Large intestine (tissue), 3 donors: ENCODE measurements around the gene CELF5. TPM values are rescaled to one million over a fixed set of nuclear protein-coding genes. Genes with fewer than 3 reads are reported as not detected.
"Not testable (repeated sequence)": the region's sequence is repeated elsewhere in the genome, so short reads cannot be mapped to it uniquely, and the experiment has no call there.

Experiments
- DNase-seq, 2 donors: peaks; one replicate each; pipeline versions ENCODE4 v3.0.0 to v3.0.0-alpha.2; 2013
- H3K27ac ChIP-seq: one replicate; pipeline ENCODE4 v1.5.1; 2013; ENCODE audit warnings: low read length
- H3K27me3 ChIP-seq: 2 replicates; pipeline ENCODE4 v1.6.1; 2013; ENCODE audit warnings: low read length; ENCODE audit not compliant: control insufficient read depth, insufficient read depth
- H3K36me3 ChIP-seq: 2 replicates; pipeline ENCODE4 v1.6.1; 2013; ENCODE audit warnings: low read length; ENCODE audit not compliant: control insufficient read depth, insufficient read depth
- H3K4me1 ChIP-seq: one replicate; pipeline ENCODE4 v1.6.1; 2013; ENCODE audit warnings: low read length; ENCODE audit not compliant: control insufficient read depth, insufficient read depth
- H3K4me3 ChIP-seq: one replicate; pipeline ENCODE4 v1.5.1; 2013; ENCODE audit warnings: low read length
- H3K9me3 ChIP-seq: one replicate; pipeline ENCODE4 v1.6.1; 2013; ENCODE audit warnings: mild to moderate bottlenecking, low read depth, low read length, moderate library complexity; ENCODE audit not compliant: control insufficient read depth
- WGBS: methylation state at CpG from one replicate; pipeline ENCODE4 v1.1.5; 2013; ENCODE audit warnings: low lambda C conversion rate; ENCODE audit not compliant: insufficient coverage; 5-methylcytosine and 5-hydroxymethylcytosine counted together
- polyA plus RNA-seq: library from polyadenylated mRNA; unstranded; fragments of 120-200 nt; gene quantifications from one replicate; pipeline ENCODE4 v1.2.1, GENCODE V29; 2013

Gene CELF5
- polyA plus RNA-seq, 1 donor, result 3.1 TPM

- Histone ChIP-seq H3K4me3 (no peak overlapping the region), H3K27ac (no peak overlapping the region), H3K9me3 (peaks cover 2% of the 10 kb centered on the region), H3K27me3 (peaks cover 7% of the 10 kb centered on the region), H3K4me1 (peaks cover 2% of the 10 kb centered on the region), H3K36me3 (no peaks in the 10 kb centered on the region)
- DNase-seq, result no peak
- WGBS, result no CpG with 5 or more reads among the region's 9 CpGs
Measured at GRCh38 chr19:3293560-3293959, 69.1 kb downstream of the CELF5 start.

- WGBS, result no CpG with 5 or more reads among the region's 20 CpGs
- Histone ChIP-seq H3K4me3 (no peak overlapping the region), H3K36me3 (no peaks in the 10 kb centered on the region), H3K9me3 (peaks cover 2% of the 10 kb centered on the region), H3K27ac (no peak overlapping the region), H3K27me3 (peaks cover 7% of the 10 kb centered on the region), H3K4me1 (peaks cover 2% of the 10 kb centered on the region)
- DNase-seq, result no peak
Measured at GRCh38 chr19:3294080-3294850, 69.8 kb downstream of the CELF5 start.

GRCh38 chr19:3295581-3295980 lies 71.1 kb downstream of the CELF5 start:
- WGBS, result no CpG with 5 or more reads among the region's 14 CpGs
- Histone ChIP-seq H3K9me3 (peaks cover 2% of the 10 kb centered on the region), H3K27ac (no peak overlapping the region), H3K36me3 (no peaks in the 10 kb centered on the region), H3K27me3 (no peaks in the 10 kb centered on the region), H3K4me3 (no peak overlapping the region), H3K4me1 (peaks cover 2% of the 10 kb centered on the region)
- DNase-seq, result no peak

- H3K27me3 ChIP-seq, result no peaks in the 10 kb centered on the region
- no peaks in the 10 kb centered on the region for H3K36me3 ChIP-seq
- WGBS, result 86% methylated on average over 1 of the region's 9 CpGs
Measured at GRCh38 chr19:3296034-3296433, 71.6 kb downstream of the CELF5 start.

GRCh38 chr19:3296446-3296845 lies 72.0 kb downstream of the CELF5 start:
- 90% methylated on average over 2 of the region's 19 CpGs for WGBS
- peaks cover 2% of the 10 kb centered on the region for H3K4me1 ChIP-seq
- no peaks in the 10 kb centered on the region for H3K27me3 ChIP-seq

More at GRCh38 chr19:3296034-3296433, 71.6 kb downstream of the CELF5 start:
- Histone ChIP-seq H3K9me3 (peaks cover 2% of the 10 kb centered on the region), H3K27ac (no peak overlapping the region), H3K4me3 (no peak overlapping the region), H3K4me1 (peaks cover 2% of the 10 kb centered on the region)
- DNase-seq, result no peak

GRCh38 chr19:3298853-3299449 lies 74.5 kb downstream of the CELF5 start:
- DNase-seq, result no peak
- WGBS, result 89% methylated on average over 3 of the region's 6 CpGs
- peaks cover 5% of the 10 kb centered on the region for H3K27me3 ChIP-seq

More at GRCh38 chr19:3296446-3296845, 72.0 kb downstream of the CELF5 start:
- no peak for DNase-seq
- Histone ChIP-seq H3K36me3 (no peaks in the 10 kb centered on the region), H3K27ac (no peak overlapping the region), H3K4me3 (no peak overlapping the region), H3K9me3 (peaks cover 2% of the 10 kb centered on the region)

GRCh38 chr19:3300566-3300965 lies 76.1 kb downstream of the CELF5 start:
- not testable (repeated sequence) for H3K4me1 ChIP-seq, H3K4me3 ChIP-seq, H3K9me3 ChIP-seq, H3K27ac ChIP-seq, H3K27me3 ChIP-seq, H3K36me3 ChIP-seq, DNase-seq
- no CpG with 5 or more reads among the region's 8 CpGs for WGBS

More at GRCh38 chr19:3298853-3299449, 74.5 kb downstream of the CELF5 start:
- no peaks in the 10 kb centered on the region for H3K4me1 ChIP-seq
- H3K36me3 ChIP-seq, result no peaks in the 10 kb centered on the region
- H3K27ac ChIP-seq, result no peak overlapping the region
- H3K9me3 ChIP-seq, result peaks cover 8% of the 10 kb centered on the region
- H3K4me3 ChIP-seq, result no peak overlapping the region

GRCh38 chr19:3302755-3303154 lies 78.3 kb downstream of the CELF5 start:
- Histone ChIP-seq H3K4me3 (no peak overlapping the region), H3K27me3 (peaks cover 7% of the 10 kb centered on the region), H3K9me3 (peaks cover 6% of the 10 kb centered on the region), H3K4me1 (no peaks in the 10 kb centered on the region), H3K36me3 (no peaks in the 10 kb centered on the region), H3K27ac (no peak overlapping the region)
- no CpG with 5 or more reads among the region's 3 CpGs for WGBS
- DNase-seq, result no peak

GRCh38 chr19:3304871-3305423 lies 80.5 kb downstream of the CELF5 start:
- H3K4me3 ChIP-seq, result no peak overlapping the region

GRCh38 chr19:3309724-3310123 lies 85.3 kb downstream of the CELF5 start:
- no peak for DNase-seq
- no peaks in the 10 kb centered on the region for H3K36me3 ChIP-seq
- H3K27ac ChIP-seq, result no peak overlapping the region
- H3K9me3 ChIP-seq, result no peaks in the 10 kb centered on the region
- no peak overlapping the region for H3K4me3 ChIP-seq
- peaks cover 15% of the 10 kb centered on the region for H3K27me3 ChIP-seq
- WGBS, result 55% methylated on average over 1 of the region's 1 CpG
- H3K4me1 ChIP-seq, result no peaks in the 10 kb centered on the region

More at GRCh38 chr19:3304871-3305423, 80.5 kb downstream of the CELF5 start:
- peak; percentile 37 to 47 for DNase-seq
- no peaks in the 10 kb centered on the region for H3K36me3 ChIP-seq
- H3K27me3 ChIP-seq, result peaks cover 11% of the 10 kb centered on the region
- H3K27ac ChIP-seq, result no peak overlapping the region
- peaks cover 6% of the 10 kb centered on the region for H3K9me3 ChIP-seq
- H3K4me1 ChIP-seq, result no peaks in the 10 kb centered on the region
- no CpG with 5 or more reads among the region's 22 CpGs for WGBS
